SKM-1 treated with dmso at 0.1 percent for 144 hours (cell line): ENCODE measurements around the gene PTPN14.

Experiments
- DNase-seq: peaks from one replicate; lab custom pipeline; 2025; ENCODE audit not compliant: unreplicated experiment; lab: John Stamatoyannopoulos, UW

Gene PTPN14

GRCh38 chr1:214318356-214318755 lies 233.0 kb downstream of the PTPN14 start:
- no peak for DNase-seq

- no peak for DNase-seq
Observed at GRCh38 chr1:214317734-214318133, 233.7 kb downstream of the PTPN14 start.

- no peak for DNase-seq
Observed at GRCh38 chr1:214317300-214317699, 234.1 kb downstream of the PTPN14 start.

GRCh38 chr1:214316593-214316992 lies 234.8 kb downstream of the PTPN14 start:
- no peak for DNase-seq

DNA sequence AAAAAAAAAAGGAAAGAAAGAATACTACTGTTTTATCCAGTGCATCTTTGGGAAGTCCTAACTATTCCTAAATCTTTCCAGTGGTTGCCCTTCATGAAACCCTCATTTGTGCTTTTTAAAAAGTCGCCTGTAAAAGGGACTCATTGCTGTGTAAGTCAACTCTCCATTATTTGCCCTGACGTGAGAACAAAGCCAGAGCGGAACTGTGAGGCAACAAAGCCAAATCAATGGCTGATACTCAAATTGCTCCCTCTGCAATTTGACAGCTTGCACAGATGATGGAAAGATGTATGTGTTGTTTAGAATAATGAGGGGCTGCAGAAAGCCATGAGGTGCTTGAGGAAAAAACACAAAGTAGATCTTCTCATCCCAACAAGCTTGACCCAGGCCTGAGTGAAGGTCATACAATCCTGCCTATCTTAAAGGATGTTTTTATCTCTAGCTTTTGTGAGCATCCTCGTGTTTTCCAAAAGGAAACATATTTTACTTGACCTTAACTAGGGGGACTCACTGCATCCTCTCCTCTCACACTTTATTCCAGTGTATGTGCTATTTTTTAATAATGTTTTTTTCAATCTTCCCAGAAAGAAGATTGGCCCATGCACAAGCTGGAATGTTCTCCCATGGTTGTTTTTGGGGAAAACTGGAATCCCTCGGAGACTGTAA lies 237.1 kb downstream of the PTPN14 start:
- DNase-seq = no peak

DNA sequence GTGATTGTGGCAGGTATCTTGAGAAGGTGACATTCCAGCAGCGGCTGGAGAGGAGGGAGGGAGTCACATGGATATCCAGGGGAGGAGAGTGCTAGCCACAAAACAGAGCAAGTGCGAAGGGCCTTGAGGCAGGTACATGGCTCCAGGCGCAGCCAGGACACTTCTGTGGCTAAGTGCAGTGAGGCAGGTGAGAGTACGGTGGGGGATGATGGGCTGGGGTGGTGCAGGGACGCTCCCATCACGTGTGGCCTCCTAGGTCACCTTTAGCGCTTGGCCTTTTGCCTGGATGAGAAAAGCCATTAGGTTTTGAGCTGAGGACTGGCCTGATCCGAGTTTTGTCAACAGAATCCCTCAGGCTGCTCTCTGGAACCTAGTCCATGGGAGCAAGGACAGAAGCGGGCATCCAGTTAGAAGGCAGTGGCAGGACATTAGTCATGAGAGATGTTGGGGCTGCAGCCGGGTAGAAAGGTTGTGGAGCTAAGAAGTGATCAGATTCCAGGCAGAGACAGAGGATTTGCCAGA lies 238.8 kb downstream of the PTPN14 start:
- DNase-seq = no peak

GRCh38 chr1:214310777-214311690 lies 240.4 kb downstream of the PTPN14 start:
- DNase-seq = no peak

- no peak for DNase-seq
Observed at GRCh38 chr1:214310010-214310409, 241.4 kb downstream of the PTPN14 start.

GRCh38 chr1:214306269-214306668 lies 245.1 kb downstream of the PTPN14 start:
- DNase-seq = no peak

GRCh38 chr1:214305164-214305751 lies 246.1 kb downstream of the PTPN14 start:
- DNase-seq = no peak

DNA sequence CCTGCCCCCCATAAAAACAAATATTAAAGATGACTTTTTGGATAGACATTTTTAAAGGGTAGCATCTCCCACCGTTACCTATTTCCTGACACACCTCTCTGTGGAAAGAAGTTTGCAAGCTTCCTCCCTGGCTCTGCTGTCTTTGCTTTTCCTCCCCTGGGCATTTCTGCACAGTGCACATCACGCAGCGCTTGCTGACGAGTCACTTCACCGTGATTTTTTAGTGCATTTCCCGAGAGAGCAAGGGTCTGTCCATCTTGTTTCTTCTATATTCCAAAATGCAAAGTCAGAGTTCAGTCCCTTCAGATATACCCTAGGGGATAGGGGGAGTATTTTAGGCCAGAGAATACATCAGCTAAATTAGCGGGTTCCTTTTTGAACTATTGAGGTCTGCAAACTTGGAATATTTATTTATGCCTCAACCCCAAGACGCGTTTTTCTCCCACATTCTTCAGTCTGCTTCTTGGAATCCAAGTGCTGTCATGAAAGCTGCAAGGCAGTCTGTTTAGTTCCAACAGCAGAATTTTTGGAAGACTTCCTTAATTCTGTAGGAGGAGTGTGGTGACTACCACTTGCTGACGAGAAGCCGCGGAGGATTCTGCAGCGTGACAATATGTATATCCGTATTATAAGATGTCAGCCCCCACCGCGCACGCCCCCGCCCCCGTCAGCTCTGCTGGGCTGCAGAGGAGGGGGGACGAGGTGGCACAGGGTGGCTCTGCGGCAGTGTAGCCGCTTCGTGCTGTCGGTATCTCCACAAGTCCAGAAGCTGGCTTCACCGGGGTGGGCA lies 248.1 kb downstream of the PTPN14 start:
- no peak for DNase-seq

DNA sequence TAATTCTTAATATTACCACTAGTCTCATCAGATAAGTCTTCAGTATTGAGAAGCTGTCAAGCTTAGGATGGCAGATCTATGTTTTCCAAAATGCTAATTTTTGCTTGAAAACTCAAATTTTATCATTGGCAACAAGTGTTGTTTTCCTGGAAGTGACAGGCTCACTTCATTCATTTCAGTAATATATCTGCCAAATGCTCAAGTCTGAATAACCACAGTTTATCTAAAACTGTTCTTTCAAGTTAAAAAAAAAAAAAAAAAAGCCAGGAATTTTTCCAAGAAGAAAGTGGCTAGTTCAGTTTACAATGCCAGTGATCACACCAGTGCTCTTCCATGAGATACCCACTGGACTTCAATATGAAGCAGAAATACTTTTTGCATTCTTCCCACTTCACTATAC lies 249.9 kb downstream of the PTPN14 start:
- no peak for DNase-seq

- DNase-seq = no peak
Observed at GRCh38 chr1:214300149-214300780, 251.1 kb downstream of the PTPN14 start.
